ENCODE measurements around the gene CDT1. TPM values are rescaled to one million over a fixed set of nuclear protein-coding genes. Genes with fewer than 3 reads are reported as not detected.

The CDT1 gene
- total and polyA plus RNA-seq, 8 donors = 9.3 to 20.4 (median 13.4) TPM

DNA sequence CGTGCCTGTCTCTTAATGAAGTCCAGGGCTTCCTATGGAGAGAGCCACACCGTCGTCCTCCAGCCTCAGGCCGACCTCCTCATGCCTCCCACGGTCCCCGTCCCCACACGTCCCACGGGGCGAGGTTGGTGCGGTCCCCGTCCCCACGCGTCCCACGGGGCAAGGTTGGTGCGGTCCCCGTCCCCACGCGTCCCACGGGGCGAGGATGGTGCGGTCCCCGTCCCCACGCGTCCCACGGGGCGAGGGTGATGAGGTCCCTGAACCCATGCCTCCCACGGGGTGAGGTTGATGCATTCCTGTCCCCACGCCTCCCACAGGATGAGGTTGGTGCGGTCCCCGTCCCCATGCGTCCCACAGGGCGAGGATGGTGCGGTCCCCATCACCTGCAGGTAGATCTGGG is 32.2 kb downstream of the CDT1 start:
- ATAC-seq (no peak), DNase-seq (no peak)
- Histone ChIP-seq H3K9me3 (no peaks in the 10 kb centered on the region), H3K27me3 (no peaks in the 10 kb centered on the region), H3K36me3 (peaks cover 0 to 71% of the 10 kb centered on the region in 2 donors), H3K4me1 (peaks cover 0 to 12% of the 10 kb centered on the region in 2 donors), H3K4me3 (no peak overlapping the region), H3K27ac (no peak overlapping the region)
- TF ChIP-seq, protein P1, sequence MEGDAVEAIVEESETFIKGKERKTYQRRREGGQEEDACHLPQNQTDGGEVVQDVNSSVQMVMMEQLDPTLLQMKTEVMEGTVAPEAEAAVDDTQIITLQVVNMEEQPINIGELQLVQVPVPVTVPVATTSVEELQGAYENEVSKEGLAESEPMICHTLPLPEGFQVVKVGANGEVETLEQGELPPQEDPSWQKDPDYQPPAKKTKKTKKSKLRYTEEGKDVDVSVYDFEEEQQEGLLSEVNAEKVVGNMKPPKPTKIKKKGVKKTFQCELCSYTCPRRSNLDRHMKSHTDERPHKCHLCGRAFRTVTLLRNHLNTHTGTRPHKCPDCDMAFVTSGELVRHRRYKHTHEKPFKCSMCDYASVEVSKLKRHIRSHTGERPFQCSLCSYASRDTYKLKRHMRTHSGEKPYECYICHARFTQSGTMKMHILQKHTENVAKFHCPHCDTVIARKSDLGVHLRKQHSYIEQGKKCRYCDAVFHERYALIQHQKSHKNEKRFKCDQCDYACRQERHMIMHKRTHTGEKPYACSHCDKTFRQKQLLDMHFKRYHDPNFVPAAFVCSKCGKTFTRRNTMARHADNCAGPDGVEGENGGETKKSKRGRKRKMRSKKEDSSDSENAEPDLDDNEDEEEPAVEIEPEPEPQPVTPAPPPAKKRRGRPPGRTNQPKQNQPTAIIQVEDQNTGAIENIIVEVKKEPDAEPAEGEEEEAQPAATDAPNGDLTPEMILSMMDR (IDR thresholded peaks at IDR 0.05) = no peak
- intact Hi-C loops (cut with DNase I) = no loop called here

DNA sequence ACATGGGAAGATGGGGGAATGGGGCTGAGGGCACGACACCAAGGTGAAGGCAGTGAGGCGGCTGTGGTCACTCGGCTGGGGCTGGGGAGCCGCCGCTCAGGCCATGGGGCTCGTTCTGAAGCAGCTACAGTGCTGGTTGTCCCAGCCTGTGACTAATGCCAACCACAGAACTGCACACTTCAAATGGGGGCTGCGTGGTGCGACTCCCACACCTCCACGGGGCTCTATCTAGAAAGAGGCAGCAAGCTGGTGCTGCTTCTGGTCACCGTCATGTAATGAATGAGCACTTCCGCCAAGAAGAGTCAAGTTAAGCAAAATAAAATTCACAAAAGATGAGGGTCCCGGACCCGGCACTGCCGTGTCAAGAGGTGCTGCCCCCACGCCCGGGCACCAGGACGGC is 33.2 kb downstream of the CDT1 start:
- TF ChIP-seq, protein P1 (IDR thresholded peaks at IDR 0.05) = no peak
- H3K4me3 ChIP-seq = no peak overlapping the region
- H3K27me3 ChIP-seq = no peaks in the 10 kb centered on the region
- peaks cover 0 to 16% of the 10 kb centered on the region in 2 donors for H3K4me1 ChIP-seq
- ATAC-seq = no peak
- no peak overlapping the region for H3K27ac ChIP-seq
- DNase-seq = no peak
- intact Hi-C loops (cut with DNase I) = no loop called here
- H3K9me3 ChIP-seq = no peaks in the 10 kb centered on the region
- peaks cover 0 to 73% of the 10 kb centered on the region in 2 donors for H3K36me3 ChIP-seq

DNA sequence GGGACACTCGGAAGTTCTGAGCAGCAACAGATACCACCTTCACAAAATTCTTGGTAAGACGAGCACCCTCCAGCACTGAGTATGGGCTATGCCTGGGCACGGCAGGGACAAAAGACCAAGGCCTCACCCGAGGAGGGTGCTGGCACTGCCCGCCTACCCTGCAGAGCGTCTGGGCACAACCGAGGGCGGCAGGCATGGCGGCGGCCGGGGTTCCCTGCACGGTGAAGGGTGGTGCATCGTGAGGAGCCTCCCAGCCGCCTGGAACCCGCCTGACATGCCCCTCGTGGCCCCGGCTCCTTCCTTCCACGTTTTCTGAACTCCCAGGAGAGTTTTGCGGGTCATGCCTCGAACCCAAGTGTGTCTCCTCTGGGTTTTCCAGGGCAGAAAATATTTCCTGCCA is 34.2 kb downstream of the CDT1 start:
- Histone ChIP-seq H3K4me3 (no peak overlapping the region), H3K36me3 (peaks cover 0 to 75% of the 10 kb centered on the region in 2 donors), H3K9me3 (no peaks in the 10 kb centered on the region), H3K27ac (no peak overlapping the region), H3K4me1 (peaks cover 0 to 16% of the 10 kb centered on the region in 2 donors), H3K27me3 (no peaks in the 10 kb centered on the region)
- TF ChIP-seq, protein P1 (IDR thresholded peaks at IDR 0.05) = no peak
- ATAC-seq = no peak
- intact Hi-C loops (cut with DNase I) = no loop called here
- no peak for DNase-seq

DNA sequence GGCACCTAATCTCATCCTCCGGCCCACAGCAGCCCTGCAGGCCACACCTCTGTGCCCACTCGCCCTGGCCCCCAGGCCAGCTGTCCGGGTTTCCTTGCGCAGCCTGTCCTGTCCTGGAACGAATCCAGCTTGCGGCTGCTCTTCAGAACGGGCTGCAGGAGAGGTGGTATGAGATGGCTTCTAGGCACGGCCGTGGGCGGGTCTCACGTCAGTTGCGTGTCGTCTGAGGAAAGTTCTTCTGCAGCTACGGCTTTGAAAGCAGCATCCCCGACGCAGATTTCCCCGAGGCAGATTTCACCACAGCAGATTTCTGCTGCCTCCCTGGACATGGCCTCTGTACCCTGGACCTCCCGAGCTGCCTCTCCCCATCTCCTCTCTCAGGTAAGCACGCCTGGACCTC is 35.0 kb downstream of the CDT1 start:
- Histone ChIP-seq H3K9me3 (no peaks in the 10 kb centered on the region), H3K4me3 (no peak overlapping the region), H3K27ac (no peak overlapping the region), H3K36me3 (peaks cover 0 to 82% of the 10 kb centered on the region in 2 donors), H3K27me3 (no peaks in the 10 kb centered on the region), H3K4me1 (peaks cover 0 to 16% of the 10 kb centered on the region in 2 donors)
- TF ChIP-seq, protein P1 (IDR thresholded peaks at IDR 0.05) = no peak
- ATAC-seq = no peak
- intact Hi-C loops (cut with DNase I) = no loop called here
- DNase-seq = no peak

DNA sequence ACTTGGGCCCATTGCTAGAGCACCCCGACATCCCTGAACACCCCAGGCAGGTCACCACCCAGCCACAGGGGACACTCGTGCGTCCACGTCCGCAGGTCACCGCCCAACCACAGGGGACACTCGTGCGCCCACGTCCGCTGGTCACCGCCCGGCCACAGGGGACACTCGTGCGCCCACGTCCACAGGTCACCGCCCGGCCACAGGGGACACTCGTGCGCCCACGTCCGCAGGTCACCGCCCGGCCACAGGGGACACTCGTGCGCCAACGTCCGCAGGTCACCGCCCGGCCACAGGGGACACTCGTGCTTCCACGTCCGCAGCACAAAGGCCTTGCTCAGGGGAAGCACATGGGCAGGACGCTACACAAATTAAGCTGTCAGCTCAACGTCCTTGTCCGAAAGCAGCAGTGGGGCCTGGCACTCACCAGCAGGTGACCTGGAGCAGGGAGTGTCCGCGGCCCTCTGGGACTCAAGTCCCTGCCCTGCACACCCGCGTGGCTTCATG is 35.5 kb downstream of the CDT1 start:
- Histone ChIP-seq H3K27me3 (no peaks in the 10 kb centered on the region), H3K9me3 (no peaks in the 10 kb centered on the region), H3K27ac (no peak overlapping the region), H3K4me1 (peaks cover 0 to 16% of the 10 kb centered on the region in 2 donors), H3K4me3 (no peak overlapping the region), H3K36me3 (peaks cover 0 to 81% of the 10 kb centered on the region in 2 donors)
- no peak for DNase-seq
- ATAC-seq = no peak
- TF ChIP-seq, protein P1 (IDR thresholded peaks at IDR 0.05) = no peak
- intact Hi-C loops (cut with DNase I) = no loop called here

Measured in left lung (tissue), 10 donors.